H1 (cell line): Measurements from ENCODE around the gene INPP5A. TPM values are rescaled to one million over a fixed set of nuclear protein-coding genes. Genes with fewer than 3 reads are reported as not detected.

ENCODE experiments used
- POLR2A ChIP-seq, 2 experiments: IDR thresholded peaks; 1 replicate in 1 of 2; 2 replicates in 1 of 2; pipeline ENCODE4 v1.6.1; 2011; ENCODE audit warnings: low read depth in 2 of 2, low read length in 2 of 2, mild to moderate bottlenecking in 2 of 2; ENCODE audit errors: control extremely low read depth in 1 of 2
- polyA plus RNA-seq, 7 experiments: library from polyadenylated mRNA; depleted of rRNA in 3 of 7; stranded (reverse) in 5 of 7; unstranded in 2 of 7; fragments of >200 nt in 5 of 7; fragments of 200-250 nt in 2 of 7; gene quantifications; 1 replicate in 5 of 7; 2 replicates in 1 of 7; 4 replicates in 1 of 7; pipeline versions ENCODE4 v1.2.1 to v1.2.3, GENCODE V29; 2011 to 2013; ENCODE audit warnings: missing spikeins in 2 of 7, mixed read lengths in 2 of 7
- total RNA-seq: library from RNA; stranded (reverse); fragmentation: NEBNext Ultra II Directional; extraction: Animal tissue kit (Norgen Biotek cat#: 25700); gene quantifications from 2 replicates; pipeline ENCODE4 v1.2.1, GENCODE V29; 2021

Gene INPP5A
- total and polyA plus RNA-seq, 2 of the 8 experiments (the other 6 are each of a cell fraction or from before 2014, with no cell fraction given), result 19.7 to 27.5 TPM

- TF ChIP-seq POLR2A (IDR thresholded peaks at IDR 0.05; ENCODE audit: control extremely low read depth in 1 of 2, low read depth in 2 of 2, low read length in 2 of 2), result no peak
Measured at GRCh38 chr10:132761395-132762060, 223.9 kb downstream of the INPP5A start (continued).
